K562 (cell line): Measurements from ENCODE around the gene METTL25.

Experiments used
- CHD7 ChIP-seq: fragments of 200-600 bp; sonication (generic); IDR thresholded peaks from one replicate; pipeline ENCODE4 v1.6.1; 2012; ENCODE audit warnings: mild to moderate bottlenecking, low read depth, low read length, inconsistent platforms
- CTCF ChIP-seq, 3 experiments: IDR thresholded peaks in 2 of 3; conservative IDR thresholded peaks in 1 of 3; 2 replicates each; pipeline ENCODE4 v1.5.1; 2011 to 2012; ENCODE audit warnings: low read length in 3 of 3, mild to moderate bottlenecking in 3 of 3, control low read depth in 2 of 3, improper control_type of control experiment in 1 of 3, inconsistent platforms in 1 of 3, low read depth in 1 of 3, mixed read lengths in 1 of 3, moderate library complexity in 1 of 3; ENCODE audit not compliant: insufficient read depth in 2 of 3
- HSF4 ChIP-seq: fragments of 250-450 bp; sonication (Bioruptor Pico); IDR thresholded peaks from 2 replicates; pipeline ENCODE4 v2.1.2; 2022; ENCODE audit warnings: mild to moderate bottlenecking, moderate library complexity, borderline replicate concordance
- POLR2A ChIP-seq: fragments of 450-650 bp; conservative IDR thresholded peaks from 2 replicates; pipeline ENCODE4 v1.6.1; 2016
- POLR2AphosphoS5 ChIP-seq: IDR thresholded peaks from 2 replicates; pipeline ENCODE4 v1.6.1; 2011; ENCODE audit warnings: mild to moderate bottlenecking, low read depth, low read length, moderate library complexity; ENCODE audit not compliant: control insufficient read depth, insufficient read depth
- PREB ChIP-seq: sonication (generic); formaldehyde crosslinking; IDR thresholded peaks from 2 replicates; pipeline ENCODE4 v1.8.1; 2023; ENCODE audit warnings: mild to moderate bottlenecking, missing genetic modification reagents
- PTBP1 ChIP-seq: fragments of 200-400 bp; formaldehyde crosslinking; IDR thresholded peaks from 2 replicates; pipeline ENCODE4 v1.6.1; 2017; ENCODE audit warnings: low read depth, low read length
- TAF15 ChIP-seq: fragments of 200-400 bp; formaldehyde crosslinking; IDR thresholded peaks from 2 replicates; pipeline ENCODE4 v1.6.1; 2017; ENCODE audit warnings: mild to moderate bottlenecking, low read depth, low read length, moderate library complexity
- ZNF324 ChIP-seq: fragments of 250-450 bp; sonication (Bioruptor Pico); IDR thresholded peaks from 2 replicates; pipeline ENCODE4 v1.4.0; 2020; ENCODE audit warnings: mild to moderate bottlenecking
- TF ChIP-seq, protein P1 (sequence below): fragments of 450-650 bp; formaldehyde crosslinking; conservative IDR thresholded peaks from 2 replicates; pipeline ENCODE4 v1.4.0; 2022; ENCODE audit warnings: mild to moderate bottlenecking, missing genetic modification characterization

DNA sequence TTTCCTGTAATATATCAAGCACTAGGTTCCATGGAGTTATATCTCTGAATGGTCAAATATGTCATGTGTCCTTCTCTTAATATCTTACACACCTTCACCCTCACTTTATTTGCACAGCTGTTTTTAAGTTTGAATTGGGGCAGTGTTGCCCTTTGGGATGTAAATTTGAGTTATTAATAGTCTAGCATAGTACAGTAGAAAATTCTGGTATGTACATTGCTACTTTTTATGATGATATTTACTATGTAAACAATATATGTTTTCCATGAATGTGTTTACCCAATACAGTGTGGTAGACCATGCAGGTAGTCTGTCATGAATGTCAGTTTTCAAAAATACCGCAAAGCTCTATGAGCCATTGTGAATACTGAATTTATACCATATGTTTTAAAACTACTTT lies 50.5 kb downstream of the METTL25 start:
- no peak for TF ChIP-seq CTCF (IDR thresholded peaks at IDR 0.05 in 2 of 3, conservative IDR thresholded peaks at IDR 0.05 in 1 of 3; ENCODE audit: insufficient read depth in 2 of 3, low read depth in 1 of 3, low read length in 3 of 3)
- TF ChIP-seq TAF15: no peak
- TF ChIP-seq HSF4 (CRISPR knock-in tag): no peak
- no peak for TF ChIP-seq PREB (CRISPR knock-in tag)
- TF ChIP-seq, protein P1, sequence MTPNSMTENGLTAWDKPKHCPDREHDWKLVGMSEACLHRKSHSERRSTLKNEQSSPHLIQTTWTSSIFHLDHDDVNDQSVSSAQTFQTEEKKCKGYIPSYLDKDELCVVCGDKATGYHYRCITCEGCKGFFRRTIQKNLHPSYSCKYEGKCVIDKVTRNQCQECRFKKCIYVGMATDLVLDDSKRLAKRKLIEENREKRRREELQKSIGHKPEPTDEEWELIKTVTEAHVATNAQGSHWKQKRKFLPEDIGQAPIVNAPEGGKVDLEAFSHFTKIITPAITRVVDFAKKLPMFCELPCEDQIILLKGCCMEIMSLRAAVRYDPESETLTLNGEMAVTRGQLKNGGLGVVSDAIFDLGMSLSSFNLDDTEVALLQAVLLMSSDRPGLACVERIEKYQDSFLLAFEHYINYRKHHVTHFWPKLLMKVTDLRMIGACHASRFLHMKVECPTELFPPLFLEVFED (CRISPR knock-in tag): no peak
- TF ChIP-seq PTBP1: no peak
- TF ChIP-seq ZNF324 (CRISPR knock-in tag): no peak
- TF ChIP-seq POLR2AphosphoS5: no peak
- no peak for TF ChIP-seq CHD7
- TF ChIP-seq POLR2A: no peak
